OCI-M1 (cell line): Measurements from ENCODE around the gene PAF1.
"Not testable (repeated sequence)": the region's sequence is repeated elsewhere in the genome, so short reads cannot be mapped to it uniquely, and the experiment has no call there.

ENCODE experiments used
- DNase-seq: peaks from one replicate; lab custom pipeline; 2025; lab: John Stamatoyannopoulos, UW

The PAF1 gene

GRCh38 chr19:39381910-39382611, 8.8 kb downstream of the PAF1 start:
- peak; percentile 97 for DNase-seq

- no peak for DNase-seq
These were observed 10.1 kb downstream of the PAF1 start for GRCh38 chr19:39380521-39381502.

GRCh38 chr19:39379865-39380396, 11.0 kb downstream of the PAF1 start:
- no peak for DNase-seq

GRCh38 chr19:39379366-39379765, 11.5 kb downstream of the PAF1 start:
- DNase-seq: not testable (repeated sequence)

- DNase-seq: no peak
These were observed 13.2 kb downstream of the PAF1 start for GRCh38 chr19:39377373-39378362.

GRCh38 chr19:39375929-39376328, 15.0 kb downstream of the PAF1 start:
- no peak for DNase-seq

- DNase-seq: no peak
These were observed 18.0 kb downstream of the PAF1 start for GRCh38 chr19:39372941-39373340.

GRCh38 chr19:39372047-39372802, 18.7 kb downstream of the PAF1 start:
- DNase-seq: no peak

GRCh38 chr19:39370735-39371134, 20.2 kb downstream of the PAF1 start:
- DNase-seq: no peak

GRCh38 chr19:39369200-39369599, 21.7 kb downstream of the PAF1 start:
- no peak for DNase-seq

GRCh38 chr19:39365531-39365930, 25.4 kb downstream of the PAF1 start:
- DNase-seq: no peak

- DNase-seq: no peak
These were observed 26.9 kb downstream of the PAF1 start for GRCh38 chr19:39363901-39364457.

GRCh38 chr19:39362682-39363657, 27.9 kb downstream of the PAF1 start:
- no peak for DNase-seq

GRCh38 chr19:39360599-39360998, 30.3 kb downstream of the PAF1 start:
- peak; percentile 7 for DNase-seq

- no peak for DNase-seq
These were observed 31.9 kb downstream of the PAF1 start for GRCh38 chr19:39359026-39359425.

GRCh38 chr19:39356647-39357046, 34.3 kb downstream of the PAF1 start:
- DNase-seq: no peak

GRCh38 chr19:39356073-39356472, 34.8 kb downstream of the PAF1 start:
- DNase-seq: no peak

- no peak for DNase-seq
These were observed 35.7 kb downstream of the PAF1 start for GRCh38 chr19:39355253-39355652.
